ENCODE measurements around the gene MSI2. TPM values are rescaled to one million over a fixed set of nuclear protein-coding genes. Genes with fewer than 3 reads are reported as not detected.
A peak's percentile ranks its signal among the peaks of the same experiment; 100 is the strongest.

Gene MSI2
- total RNA-seq, 1 donor from 2014 or later = 21.1 TPM

GRCh38 chr17:57669671-57670529, 413.6 kb downstream of the MSI2 start:
- DNase-seq (ENCODE audit: low read depth) (no peak), FAIRE-seq (no peak)
- TF ChIP-seq CTCF (IDR thresholded peaks at IDR 0.05; ENCODE audit: insufficient read depth, low read length, severe bottlenecking) = no peak
- Histone ChIP-seq H3K4me3 (ENCODE audit: low read depth, low read length) (no peak overlapping the region), H3K36me3 (ENCODE audit: control insufficient read depth, insufficient read depth, low read length) (no peaks in the 10 kb centered on the region), H3K27me3 (ENCODE audit: control insufficient read depth, insufficient read depth, low read length) (no peaks in the 10 kb centered on the region)

- Histone ChIP-seq H3K4me3 (ENCODE audit: low read depth, low read length) (no peak overlapping the region), H3K36me3 (ENCODE audit: control insufficient read depth, insufficient read depth, low read length) (no peaks in the 10 kb centered on the region), H3K27me3 (ENCODE audit: control insufficient read depth, insufficient read depth, low read length) (no peaks in the 10 kb centered on the region)
- no peak for FAIRE-seq
- no peak for TF ChIP-seq CTCF (IDR thresholded peaks at IDR 0.05; ENCODE audit: insufficient read depth, low read length, severe bottlenecking)
- no peak for DNase-seq (ENCODE audit: low read depth)
Measured at GRCh38 chr17:57670769-57671569, 414.6 kb downstream of the MSI2 start.

GRCh38 chr17:57671667-57672632, 415.6 kb downstream of the MSI2 start:
- Histone ChIP-seq H3K27me3 (ENCODE audit: control insufficient read depth, insufficient read depth, low read length) (no peaks in the 10 kb centered on the region), H3K36me3 (ENCODE audit: control insufficient read depth, insufficient read depth, low read length) (no peaks in the 10 kb centered on the region), H3K4me3 (ENCODE audit: low read depth, low read length) (no peak overlapping the region)
- FAIRE-seq (no peak), DNase-seq (ENCODE audit: low read depth) (peak; percentile 76)
- TF ChIP-seq CTCF (IDR thresholded peaks at IDR 0.05; ENCODE audit: insufficient read depth, low read length, severe bottlenecking) = peak; percentile 95

- no peaks in the 10 kb centered on the region for H3K36me3 ChIP-seq (ENCODE audit: control insufficient read depth, insufficient read depth, low read length)
- no peaks in the 10 kb centered on the region for H3K27me3 ChIP-seq (ENCODE audit: control insufficient read depth, insufficient read depth, low read length)
- DNase-seq (ENCODE audit: low read depth) (no peak), FAIRE-seq (no peak)
- H3K4me3 ChIP-seq (ENCODE audit: low read depth, low read length) = no peak overlapping the region
- no peak for TF ChIP-seq CTCF (IDR thresholded peaks at IDR 0.05; ENCODE audit: insufficient read depth, low read length, severe bottlenecking)
Measured at GRCh38 chr17:57672971-57673370, 416.6 kb downstream of the MSI2 start.

GRCh38 chr17:57674894-57675293, 418.6 kb downstream of the MSI2 start:
- DNase-seq (ENCODE audit: low read depth) (no peak), FAIRE-seq (no peak)
- Histone ChIP-seq H3K36me3 (ENCODE audit: control insufficient read depth, insufficient read depth, low read length) (no peaks in the 10 kb centered on the region), H3K27me3 (ENCODE audit: control insufficient read depth, insufficient read depth, low read length) (no peaks in the 10 kb centered on the region), H3K4me3 (ENCODE audit: low read depth, low read length) (no peak overlapping the region)
- no peak for TF ChIP-seq CTCF (IDR thresholded peaks at IDR 0.05; ENCODE audit: insufficient read depth, low read length, severe bottlenecking)

All from bronchial epithelial cell (primary cell).